GM12874 (cell line): ENCODE measurements around the gene DSTN.

ENCODE experiments used
- CTCF ChIP-seq: IDR thresholded peaks from 2 replicates; pipeline ENCODE4 v1.5.1; 2011; ENCODE audit warnings: low read depth, mild to moderate bottlenecking, control low read depth, low read length, moderate library complexity; ENCODE audit not compliant: insufficient read depth

The DSTN gene

DNA sequence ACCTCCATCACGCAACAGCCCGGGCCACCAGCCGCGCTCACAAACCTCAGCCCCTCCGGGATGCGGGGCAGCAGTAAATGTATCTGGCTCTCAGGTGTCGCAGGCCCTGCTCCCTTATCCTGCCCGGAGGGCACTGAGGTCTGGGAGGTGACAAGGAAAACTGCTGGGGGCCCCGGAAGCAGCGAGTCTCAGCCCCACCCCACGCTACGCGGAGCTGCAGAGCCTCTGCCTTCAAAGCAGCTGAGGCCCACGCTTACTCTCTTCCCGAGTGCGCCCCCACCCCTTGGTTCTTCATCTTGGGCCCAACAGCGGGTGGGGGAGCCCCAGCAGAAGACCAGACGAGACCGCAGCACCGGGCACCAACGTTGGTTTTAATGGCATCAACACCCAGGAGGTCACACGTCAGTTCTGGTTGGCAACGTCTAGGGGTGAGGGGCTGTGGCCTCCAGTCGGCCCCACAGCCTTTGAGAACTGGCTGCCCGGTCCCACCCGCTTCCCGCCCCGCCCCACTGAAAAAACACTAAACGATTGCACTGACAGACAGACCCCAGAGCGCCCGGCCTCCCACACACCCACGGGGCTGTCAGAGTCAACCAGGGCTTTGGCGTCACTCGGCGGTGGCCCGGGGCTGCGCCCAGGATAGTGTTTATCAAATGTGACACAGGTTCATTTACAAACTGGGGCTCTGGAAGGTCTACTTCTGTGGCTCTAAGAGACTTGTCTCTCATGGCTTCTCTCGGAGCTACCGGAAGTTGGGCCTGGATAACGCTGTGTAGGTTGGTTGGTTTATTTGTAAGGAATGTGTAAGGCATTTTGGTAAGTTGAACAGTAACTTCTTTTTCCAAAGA is 43.7 kb downstream of the DSTN start:
- TF ChIP-seq CTCF: no peak

GRCh38 chr20:17614176-17614811 is 44.4 kb downstream of the DSTN start:
- no peak for TF ChIP-seq CTCF

DNA sequence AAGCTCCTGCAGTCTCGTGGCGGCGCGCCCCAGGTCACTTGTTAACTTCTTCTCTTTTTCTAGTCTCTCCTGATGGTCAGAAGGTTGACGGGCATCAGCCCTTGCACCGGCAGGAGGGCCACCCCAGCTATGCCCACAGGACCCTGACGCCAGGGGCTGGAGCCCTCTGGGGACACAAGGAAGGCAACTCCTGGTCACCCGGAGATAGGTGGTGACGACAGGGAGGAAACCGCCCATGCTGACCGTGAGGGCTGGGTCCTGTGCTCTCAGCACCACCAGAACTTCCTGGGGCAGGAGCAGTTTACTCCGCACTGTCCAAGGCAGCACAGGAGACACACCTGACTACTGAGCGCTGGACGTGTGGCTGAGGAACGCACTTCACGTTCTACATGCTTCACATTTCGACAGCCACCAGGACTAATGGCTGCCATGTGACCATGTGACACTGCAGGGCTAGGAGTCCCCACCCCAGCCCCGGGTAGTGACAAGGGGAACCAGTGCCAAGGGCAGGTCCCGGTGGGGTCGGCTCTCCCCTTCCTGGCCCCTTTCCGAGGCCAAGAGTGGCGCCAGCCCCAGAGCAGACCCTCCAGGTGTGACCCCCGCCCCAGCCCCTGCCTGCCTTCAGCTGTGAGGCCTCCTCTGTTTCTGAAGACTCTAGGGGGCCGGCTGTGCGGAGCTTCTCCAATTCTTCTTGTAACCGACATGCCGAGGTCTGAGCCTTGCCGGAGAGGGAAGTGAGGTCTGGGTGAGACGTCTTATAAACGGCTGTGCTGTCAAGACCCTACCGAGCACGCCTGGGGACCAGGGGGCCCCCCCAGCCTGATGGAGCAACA is 45.2 kb downstream of the DSTN start:
- no peak for TF ChIP-seq CTCF

DNA sequence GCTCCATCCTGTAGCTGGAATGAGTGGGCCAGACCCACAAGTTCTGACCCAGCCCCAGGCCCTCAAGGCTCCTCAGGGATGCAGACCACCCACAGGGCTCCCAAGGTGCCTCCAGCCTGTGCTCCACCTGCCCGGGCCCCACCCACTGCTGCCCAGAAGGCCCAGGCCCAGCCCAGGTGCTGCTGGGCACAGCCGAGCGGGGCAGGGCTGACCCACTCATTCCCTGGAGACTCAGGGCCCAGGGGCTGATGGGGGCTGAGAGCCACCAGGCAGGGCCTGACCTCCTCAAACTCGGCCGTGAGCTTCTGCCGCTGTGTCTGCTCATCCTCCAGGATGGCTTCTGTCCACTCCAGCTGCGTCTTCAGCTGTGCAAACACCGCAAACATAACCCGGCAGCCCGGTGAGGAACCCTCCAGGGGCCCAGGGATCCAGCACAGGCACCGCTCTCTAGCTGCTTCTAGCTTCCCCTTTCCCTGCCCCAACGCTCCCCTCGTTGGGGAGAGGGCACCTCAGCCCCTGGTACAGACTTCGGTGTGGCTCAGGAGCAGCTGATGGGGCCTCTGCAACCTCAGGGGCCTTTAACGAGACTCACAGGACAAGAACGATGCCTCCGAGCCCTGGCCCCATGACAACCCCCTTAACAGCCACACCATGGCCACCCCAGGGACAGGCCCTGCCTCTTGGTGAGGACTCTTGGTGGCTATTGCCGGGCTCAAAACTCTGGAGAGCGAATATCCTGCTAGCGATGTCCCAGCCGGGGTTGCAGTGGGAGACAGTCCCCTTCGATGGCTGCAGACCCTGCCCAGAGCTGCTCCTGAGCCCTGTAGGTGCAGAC is 46.0 kb downstream of the DSTN start:
- no peak for TF ChIP-seq CTCF

- no peak for TF ChIP-seq CTCF
Observed at GRCh38 chr20:17616480-17617211, 46.8 kb downstream of the DSTN start.

DNA sequence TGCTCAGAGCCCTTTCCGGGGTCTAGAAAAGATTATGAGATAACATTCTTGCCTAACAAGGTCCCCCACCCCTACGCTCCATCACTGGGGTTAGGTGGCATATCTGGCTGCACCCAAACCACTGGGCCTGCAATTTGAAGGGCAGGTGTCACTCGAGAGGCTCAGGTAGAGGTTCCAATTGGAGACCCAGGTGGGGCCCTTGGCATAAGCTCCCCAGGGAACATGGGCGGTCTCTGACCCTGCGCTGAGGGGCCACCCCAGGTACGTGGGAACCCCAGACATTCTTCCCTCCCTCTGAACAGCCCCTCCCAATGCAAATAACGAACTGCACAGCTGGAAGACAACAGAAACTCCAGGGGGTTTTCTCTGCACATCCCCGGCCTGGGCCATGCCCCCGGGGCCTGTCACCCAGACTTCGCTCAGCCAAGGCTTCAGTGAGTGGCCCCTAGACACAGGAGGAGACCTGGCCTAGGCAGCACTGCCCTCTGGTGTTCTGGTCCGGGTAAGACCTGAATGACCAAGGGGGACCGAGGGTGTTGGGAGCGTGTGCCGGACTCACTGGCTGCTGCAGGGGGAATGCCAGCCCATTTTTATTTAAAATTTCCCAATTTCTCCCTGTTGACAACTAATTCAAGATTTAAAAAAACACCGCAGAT is 47.5 kb downstream of the DSTN start:
- peak; percentile 42; the same call in 1 of the 2 replicates for TF ChIP-seq CTCF
